ENCODE data around the gene PAPOLA.

GRCh38 chr14:96478119-96478518 is 24.1 kb upstream of the PAPOLA start:
- TF ChIP-seq CTCF (IDR thresholded peaks at IDR 0.05) = no peak
- no peak for TF ChIP-seq POLR2A (IDR thresholded peaks at IDR 0.05)
